HUES6 (cell line): ENCODE data around the gene DIPK1B.

Experiments used
- H3K27ac ChIP-seq: 2 replicates; pipeline ENCODE4 v1.7.0; 2013; ENCODE audit warnings: low read depth, mild to moderate bottlenecking, low read length, inconsistent platforms
- H3K27me3 ChIP-seq: 2 replicates; pipeline ENCODE4 v1.6.1; 2013; ENCODE audit warnings: low read length; ENCODE audit not compliant: control insufficient read depth, insufficient read depth
- H3K36me3 ChIP-seq: 2 replicates; pipeline ENCODE4 v1.6.1; 2013; ENCODE audit warnings: low read length; ENCODE audit not compliant: control insufficient read depth, insufficient read depth
- H3K4me1 ChIP-seq: 2 replicates; pipeline ENCODE4 v1.6.1; 2013; ENCODE audit warnings: low read length; ENCODE audit not compliant: control insufficient read depth, insufficient read depth
- H3K4me3 ChIP-seq: 2 replicates; pipeline ENCODE4 v1.5.1; 2013; ENCODE audit warnings: low read depth, low read length
- H3K9ac ChIP-seq: one replicate; pipeline ENCODE4 v1.6.1; 2013; ENCODE audit warnings: mild to moderate bottlenecking, low read length
- H3K9me3 ChIP-seq: 2 replicates; pipeline ENCODE4 v1.6.1; 2013; ENCODE audit warnings: low read depth, low read length; ENCODE audit not compliant: control insufficient read depth, insufficient read depth

DIPK1B gene

DNA sequence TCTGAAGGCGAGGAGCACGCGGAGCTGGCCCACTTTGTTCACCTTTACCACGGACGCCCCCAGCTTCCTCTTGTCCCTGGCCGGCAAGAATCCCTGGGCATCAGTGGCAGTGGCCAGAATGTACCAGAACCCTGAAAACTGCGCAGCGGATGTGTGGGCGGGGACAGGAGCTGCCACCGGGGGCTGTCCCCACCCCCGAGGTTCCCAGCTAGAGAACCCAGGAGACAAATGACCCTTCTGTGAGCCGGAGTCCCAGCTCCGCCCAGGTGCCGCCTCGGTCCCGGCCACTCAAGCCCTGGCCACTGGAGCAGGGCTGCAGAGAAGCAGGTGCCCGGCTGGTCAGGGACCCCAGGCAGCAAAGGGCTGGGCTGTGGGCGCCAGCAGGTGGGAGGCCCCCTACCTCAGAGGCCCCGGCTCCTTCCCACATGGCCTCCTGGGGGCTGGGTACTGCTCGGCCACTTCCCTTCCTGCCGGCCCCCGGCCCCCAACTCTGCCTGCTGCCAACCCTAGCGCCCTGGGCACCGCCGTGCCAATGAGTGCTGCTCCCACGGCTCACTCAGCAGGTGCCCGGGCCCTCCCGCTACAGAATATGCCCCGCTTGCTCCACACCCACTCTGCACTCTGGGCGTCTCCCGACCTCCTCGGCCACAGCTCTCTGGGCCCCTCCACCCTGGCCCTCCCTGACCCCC is 29.7 kb downstream of the DIPK1B start:
- peaks cover 3% of the 10 kb centered on the region; the same call in 1 of the 2 replicates for H3K4me1 ChIP-seq

DNA sequence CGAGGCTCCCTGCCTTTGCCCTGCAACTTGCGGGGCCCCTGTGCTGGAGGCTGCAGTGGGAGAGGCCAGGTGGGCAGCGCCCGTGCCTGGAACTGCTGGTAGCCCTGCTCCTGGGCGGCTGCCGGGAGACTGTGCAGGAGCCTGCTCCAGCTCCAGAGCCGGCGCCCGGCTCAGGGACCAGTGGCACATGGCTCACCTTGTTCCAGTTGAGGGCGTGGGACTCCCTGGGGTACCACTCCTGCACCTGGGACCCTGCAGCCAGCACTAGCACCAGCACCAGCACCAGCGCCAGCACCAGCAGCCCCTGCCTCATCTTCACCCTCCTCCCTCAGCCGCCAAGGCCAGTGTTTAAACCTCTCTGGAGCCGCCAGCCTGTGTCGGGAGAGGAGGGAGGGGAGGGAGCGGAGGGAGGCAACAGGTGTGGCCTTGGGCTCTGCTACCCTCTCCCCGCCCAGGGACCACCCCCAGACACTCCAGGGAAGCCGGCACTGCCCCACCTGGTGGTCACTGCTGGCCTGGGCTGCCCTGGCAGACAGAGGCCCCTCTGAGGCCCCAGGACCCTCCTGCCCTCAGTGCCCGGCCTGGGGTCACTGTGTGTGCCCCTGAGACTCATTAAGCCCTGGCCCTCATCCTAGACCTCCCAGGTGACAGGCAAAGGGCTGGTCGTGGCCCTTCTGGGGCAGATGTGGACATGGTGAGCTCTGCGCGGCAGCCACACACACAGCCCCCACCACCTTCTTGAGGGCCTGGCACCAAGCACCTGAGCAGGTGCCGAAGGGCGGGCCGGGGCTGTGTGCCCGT is 30.4 kb downstream of the DIPK1B start, which contains the start of gene LCN10:
TSS of gene LCN10 (minus strand) at position 350 of the 801 bp plus-strand sequence. CDS start at position 313, 37 bp downstream.
- Histone ChIP-seq H3K9me3 (peaks cover 3% of the 10 kb centered on the region; the same call in 1 of the 2 replicates), H3K4me1 (peaks cover 3% of the 10 kb centered on the region; the same call in 1 of the 2 replicates), H3K27me3 (no peaks in the 10 kb centered on the region; the same call in 1 of the 2 replicates), H3K27ac (no peak within 1 kb of the TSS), H3K36me3 (no peaks in the 10 kb centered on the region), H3K4me3 (no peak within 1 kb of the TSS), H3K9ac (no peak within 1 kb of the TSS)

More for the DNA sequence above, 29.7 kb downstream of the DIPK1B start:
- H3K27me3 ChIP-seq, result no peaks in the 10 kb centered on the region; the same call in 1 of the 2 replicates
- H3K36me3 ChIP-seq, result no peaks in the 10 kb centered on the region
- no peak overlapping the region for H3K27ac ChIP-seq
- H3K4me3 ChIP-seq, result no peak overlapping the region
- H3K9me3 ChIP-seq, result peaks cover 3% of the 10 kb centered on the region; the same call in 1 of the 2 replicates
- no peak overlapping the region for H3K9ac ChIP-seq

DNA sequence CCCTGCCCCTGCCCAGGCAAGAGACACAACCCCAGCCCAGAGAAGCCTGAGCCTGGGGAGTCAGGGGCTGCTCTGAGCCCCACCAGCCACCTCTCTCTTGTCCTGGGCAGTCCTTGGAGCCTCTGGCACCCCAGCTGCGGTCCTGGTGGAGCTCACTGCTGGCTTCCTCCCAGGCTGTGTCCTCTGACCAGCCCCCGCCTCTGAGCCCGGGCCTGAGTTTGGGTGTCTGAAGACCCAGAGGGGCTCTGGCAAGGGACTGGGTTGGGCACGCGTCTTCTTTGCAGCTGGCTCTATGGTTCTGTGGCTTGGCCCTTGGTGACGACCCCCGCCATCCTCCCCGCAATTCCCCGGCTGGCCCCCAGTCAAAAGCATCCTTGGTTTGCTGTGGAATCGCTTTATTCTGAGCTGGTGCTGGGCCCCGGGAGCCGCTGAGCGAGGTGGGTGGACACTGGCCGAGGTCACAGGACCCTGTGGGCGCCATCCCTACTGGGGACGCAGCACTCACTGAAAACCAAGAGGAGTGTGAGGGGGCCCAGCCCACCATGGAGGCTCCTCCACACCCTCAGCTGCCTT is 31.4 kb downstream of the DIPK1B start:
- Histone ChIP-seq H3K4me1 (peaks cover 3% of the 10 kb centered on the region; the same call in 1 of the 2 replicates), H3K9ac (no peak overlapping the region), H3K27me3 (no peaks in the 10 kb centered on the region; the same call in 1 of the 2 replicates)

DNA sequence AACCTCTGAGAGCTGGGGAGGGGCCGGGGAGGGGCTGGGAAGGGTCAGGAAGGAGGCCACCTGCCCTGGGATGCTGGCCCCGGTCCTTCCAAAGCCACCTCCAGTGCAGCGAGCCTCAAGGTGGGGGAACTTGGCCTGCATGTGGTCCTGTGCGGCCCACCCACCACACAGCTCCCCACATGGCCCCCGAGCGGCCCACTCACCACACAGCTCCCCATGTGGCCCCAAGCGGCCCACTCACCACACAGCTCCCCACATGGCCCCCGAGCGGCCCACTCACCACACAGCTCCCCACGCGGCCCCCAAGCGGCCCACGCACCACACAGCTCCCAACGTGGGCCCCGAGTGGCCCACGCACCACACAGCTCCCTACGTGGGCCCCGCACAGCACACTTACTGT is 32.4 kb downstream of the DIPK1B start:
- no peak overlapping the region for H3K9ac ChIP-seq
- no peak overlapping the region for H3K27ac ChIP-seq
- H3K27me3 ChIP-seq, result no peaks in the 10 kb centered on the region; the same call in 1 of the 2 replicates
- no peaks in the 10 kb centered on the region for H3K9me3 ChIP-seq
- peaks cover 3% of the 10 kb centered on the region; the same call in 1 of the 2 replicates for H3K4me1 ChIP-seq
- H3K4me3 ChIP-seq, result no peak overlapping the region
- no peaks in the 10 kb centered on the region for H3K36me3 ChIP-seq

More for the DNA sequence above, 31.4 kb downstream of the DIPK1B start:
- H3K36me3 ChIP-seq, result no peaks in the 10 kb centered on the region
- H3K9me3 ChIP-seq, result no peaks in the 10 kb centered on the region
- H3K27ac ChIP-seq, result no peak overlapping the region
- H3K4me3 ChIP-seq, result no peak overlapping the region

DNA sequence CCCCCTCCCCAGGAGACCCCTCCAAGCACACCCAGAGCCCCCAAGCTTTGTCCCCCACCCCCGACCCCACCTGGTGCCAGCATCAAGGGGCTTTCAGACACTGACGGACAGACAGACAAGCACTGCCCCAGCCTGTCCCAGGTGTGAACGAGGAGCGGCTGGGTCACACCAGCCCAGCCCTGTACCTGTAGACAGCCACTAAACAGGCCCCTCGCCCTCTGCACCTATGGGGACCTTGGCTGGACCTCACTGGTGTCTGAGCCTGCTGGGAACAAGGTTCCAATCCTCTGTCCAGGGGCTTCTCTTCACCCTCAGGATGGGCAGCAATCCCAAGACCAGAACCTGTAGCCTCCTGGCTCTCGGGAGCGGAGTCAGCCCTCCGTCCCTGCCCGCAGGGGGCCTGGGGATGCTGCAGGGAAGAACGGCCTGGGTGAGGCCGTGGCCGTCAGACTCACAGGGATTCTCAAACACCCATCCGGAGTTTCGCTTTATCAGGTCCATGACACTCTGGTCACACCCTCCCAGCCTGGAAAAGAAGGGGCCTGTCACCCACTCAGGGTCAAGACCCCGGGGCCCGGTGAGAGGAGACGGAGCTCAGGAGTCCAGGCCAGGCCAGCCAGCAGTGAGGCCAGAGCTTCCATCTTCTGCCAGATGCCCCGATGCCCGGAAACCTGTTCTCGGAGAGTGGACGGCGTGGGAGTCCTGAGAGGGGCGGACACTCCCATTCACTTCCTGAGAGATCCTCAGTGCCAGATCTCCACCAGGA is 33.2 kb downstream of the DIPK1B start:
- H3K36me3 ChIP-seq, result no peaks in the 10 kb centered on the region
- H3K27ac ChIP-seq, result no peak overlapping the region
- peaks cover 3% of the 10 kb centered on the region; the same call in 1 of the 2 replicates for H3K4me1 ChIP-seq
- no peak overlapping the region for H3K4me3 ChIP-seq
- no peaks in the 10 kb centered on the region; the same call in 1 of the 2 replicates for H3K27me3 ChIP-seq
- H3K9ac ChIP-seq, result no peak overlapping the region
- no peaks in the 10 kb centered on the region for H3K9me3 ChIP-seq

DNA sequence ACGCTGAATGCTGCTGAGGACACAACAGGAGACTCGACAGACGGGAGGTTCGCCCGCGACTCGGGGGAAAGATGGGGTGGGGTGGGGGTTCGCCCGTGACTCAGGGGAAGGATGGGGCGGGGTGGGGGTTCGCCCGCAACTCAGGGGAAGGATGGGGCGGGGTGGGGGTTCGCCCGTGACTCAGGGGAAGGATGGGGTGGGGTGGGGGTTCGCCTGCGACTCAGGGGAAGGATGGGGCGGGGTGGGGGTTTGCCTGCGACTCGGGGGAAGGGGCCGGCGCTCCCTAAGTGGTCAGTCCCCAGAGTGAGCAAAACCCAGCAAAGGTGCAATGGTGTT is 33.8 kb downstream of the DIPK1B start:
- H3K36me3 ChIP-seq, result no peaks in the 10 kb centered on the region
- no peaks in the 10 kb centered on the region; the same call in 1 of the 2 replicates for H3K27me3 ChIP-seq
- no peak overlapping the region for H3K4me3 ChIP-seq
- no peak overlapping the region for H3K9ac ChIP-seq
- H3K27ac ChIP-seq, result no peak overlapping the region
- H3K4me1 ChIP-seq, result peaks cover 3% of the 10 kb centered on the region; the same call in 1 of the 2 replicates
- peaks cover 1% of the 10 kb centered on the region; the same call in 1 of the 2 replicates for H3K9me3 ChIP-seq

DNA sequence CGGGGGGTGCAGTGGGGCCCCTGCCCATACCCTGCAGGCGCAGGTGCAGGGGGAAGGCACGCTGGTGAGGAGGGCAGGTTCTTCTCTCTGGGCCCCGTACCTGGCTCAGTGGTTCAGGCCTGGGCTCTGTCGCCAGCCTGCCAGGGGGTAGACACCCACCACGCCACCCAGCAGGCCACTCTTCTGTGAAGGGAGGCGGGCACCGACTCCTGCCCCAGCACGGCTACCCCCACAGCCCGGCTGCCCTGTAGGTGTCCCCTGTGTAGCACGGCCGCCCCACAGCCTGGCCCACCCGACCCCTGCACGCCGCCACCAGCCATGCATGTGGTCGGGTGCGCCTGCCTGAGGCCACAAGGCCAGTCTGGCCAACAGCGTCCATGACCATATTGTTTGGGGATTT is 34.2 kb downstream of the DIPK1B start:
- no peak overlapping the region for H3K4me3 ChIP-seq
- peaks cover 3% of the 10 kb centered on the region; the same call in 1 of the 2 replicates for H3K4me1 ChIP-seq
- H3K9me3 ChIP-seq, result peaks cover 6% of the 10 kb centered on the region; the same call in 1 of the 2 replicates
- no peaks in the 10 kb centered on the region; the same call in 1 of the 2 replicates for H3K27me3 ChIP-seq
- no peak overlapping the region for H3K27ac ChIP-seq
- no peaks in the 10 kb centered on the region for H3K36me3 ChIP-seq
- H3K9ac ChIP-seq, result no peak overlapping the region

DNA sequence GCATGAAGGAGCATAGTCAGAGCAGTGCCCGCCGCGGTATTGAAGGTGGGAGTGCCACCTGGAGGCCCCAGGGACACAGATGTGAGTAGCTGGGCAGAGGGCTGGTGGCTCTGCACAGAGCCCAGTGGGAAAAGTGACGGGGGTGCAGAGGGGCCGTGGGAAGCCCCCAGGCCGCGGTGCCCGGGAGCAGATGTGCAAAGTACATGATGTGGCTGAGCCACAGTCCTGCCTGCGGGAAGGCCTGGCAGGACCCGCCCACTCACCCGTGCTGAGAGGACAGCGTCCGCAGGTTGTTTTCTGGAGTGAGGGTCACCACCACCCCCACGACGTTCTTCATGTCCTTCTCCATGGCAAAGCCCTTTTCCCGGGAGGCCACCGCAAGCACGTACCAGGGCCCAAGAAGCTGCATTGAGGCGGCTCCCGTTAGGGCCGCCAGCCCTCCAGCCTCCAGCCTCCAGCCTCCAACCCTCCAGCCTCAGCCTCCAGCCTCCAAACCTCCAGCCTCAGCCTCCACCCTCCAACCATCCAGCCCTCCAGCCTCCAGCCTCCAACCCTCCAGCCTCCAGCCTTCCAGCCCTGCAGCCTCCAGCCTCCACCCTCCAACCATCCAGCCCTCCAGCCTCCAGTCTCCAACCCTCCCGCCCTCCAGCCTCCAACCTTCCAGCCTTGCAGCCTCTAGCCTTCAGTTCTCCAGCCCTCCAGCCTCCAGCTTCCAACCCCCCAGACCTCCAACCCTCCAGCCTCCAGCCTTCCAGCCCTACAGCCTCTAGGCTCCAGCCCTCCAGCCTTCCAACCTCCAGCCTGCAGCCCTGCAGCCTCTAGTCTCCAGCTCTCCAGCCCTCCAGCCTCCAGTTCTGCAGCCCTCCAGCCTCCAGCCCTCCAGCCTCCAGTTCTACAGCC is 35.0 kb downstream of the DIPK1B start:
- H3K4me1 ChIP-seq, result peaks cover 3% of the 10 kb centered on the region; the same call in 1 of the 2 replicates
- H3K9ac ChIP-seq, result no peak overlapping the region
- H3K9me3 ChIP-seq, result peaks cover 13% of the 10 kb centered on the region
- no peak overlapping the region for H3K27ac ChIP-seq
- no peaks in the 10 kb centered on the region for H3K27me3 ChIP-seq
- no peaks in the 10 kb centered on the region for H3K36me3 ChIP-seq
- no peak overlapping the region for H3K4me3 ChIP-seq

DNA sequence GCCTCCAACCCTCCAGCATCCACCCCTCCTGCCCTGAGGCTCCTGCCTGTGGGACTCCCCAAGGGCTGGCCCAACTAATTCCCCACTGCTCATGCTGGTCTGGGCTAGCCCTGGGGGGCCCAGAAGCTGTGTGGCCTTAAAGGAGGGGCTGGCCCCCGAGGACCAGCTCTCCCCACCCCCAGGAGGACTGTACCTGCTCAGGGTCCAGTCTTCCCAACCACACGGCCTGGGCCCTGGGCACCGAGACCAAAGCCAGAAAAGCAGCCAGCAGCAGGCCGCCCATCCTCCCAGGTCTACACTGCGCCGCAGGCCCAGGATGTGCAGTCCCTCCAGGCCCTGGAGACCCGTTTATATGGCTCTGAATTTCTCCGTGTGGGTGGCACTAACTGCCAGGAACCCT is 35.8 kb downstream of the DIPK1B start, which contains the start of gene LCN6:
TSS of gene LCN6 (minus strand) at position 325 of the 400 bp plus-strand sequence. CDS start at position 283, 42 bp downstream.
- no peaks in the 10 kb centered on the region for H3K4me1 ChIP-seq
- H3K9ac ChIP-seq, result no peak within 1 kb of the TSS
- no peaks in the 10 kb centered on the region for H3K27me3 ChIP-seq
- no peaks in the 10 kb centered on the region for H3K36me3 ChIP-seq
- H3K27ac ChIP-seq, result no peak within 1 kb of the TSS
- H3K9me3 ChIP-seq, result peaks cover 14% of the 10 kb centered on the region
- no peak within 1 kb of the TSS for H3K4me3 ChIP-seq
